Neural progenitor cell (in vitro differentiated cells): ENCODE measurements around the gene GORAB. TPM values are rescaled to one million over a fixed set of nuclear protein-coding genes. Genes with fewer than 3 reads are reported as not detected.

Experiments
- DNase-seq: peaks from one replicate; pipeline ENCODE4 v3.0.0-alpha.2; 2016; ENCODE audit warnings: low spot score
- H2AFZ ChIP-seq: fragments of 200-600 bp; sonication (generic); replicated peaks from 2 replicates; pipeline ENCODE4 v1.6.1; 2016; ENCODE audit warnings: antibody characterized with exemption
- H3F3A ChIP-seq: fragments of 200-600 bp; sonication (generic); 2 replicates; pipeline ENCODE4 v1.6.1; 2016; ENCODE audit warnings: antibody characterized with exemption, low read depth
- H3K27ac ChIP-seq: fragments of 200-600 bp; sonication (generic); 2 replicates; pipeline ENCODE4 v1.5.1; 2016; ENCODE audit warnings: mild to moderate bottlenecking
- H3K27me3 ChIP-seq: fragments of 200-600 bp; sonication (generic); 2 replicates; pipeline ENCODE4 v1.6.1; 2016; ENCODE audit warnings: mild to moderate bottlenecking, moderate library complexity
- H3K36me3 ChIP-seq: fragments of 200-600 bp; sonication (generic); 2 replicates; pipeline ENCODE4 v1.5.1; 2016
- H3K4me1 ChIP-seq: fragments of 200-600 bp; sonication (generic); 2 replicates; pipeline ENCODE4 v1.6.1; 2016; ENCODE audit warnings: mixed run types
- H3K4me2 ChIP-seq: fragments of 200-600 bp; sonication (generic); 2 replicates; pipeline ENCODE4 v1.6.1; 2016
- H3K4me3 ChIP-seq: fragments of 200-600 bp; sonication (generic); 2 replicates; pipeline ENCODE4 v1.5.1; 2016
- H3K79me2 ChIP-seq: fragments of 200-600 bp; sonication (generic); 2 replicates; pipeline ENCODE4 v1.6.1; 2016; ENCODE audit warnings: low read depth
- H3K9ac ChIP-seq: fragments of 200-600 bp; sonication (generic); 2 replicates; pipeline ENCODE4 v1.6.1; 2016
- H3K9me3 ChIP-seq: fragments of 200-600 bp; sonication (generic); 2 replicates; pipeline ENCODE4 v1.5.1; 2016; ENCODE audit warnings: low read depth
- H4K20me1 ChIP-seq: fragments of 200-600 bp; sonication (generic); 2 replicates; pipeline ENCODE4 v1.6.1; 2016; ENCODE audit warnings: low read depth
- H3K27ac Mint-ChIP-seq: 3 replicates; pipeline ENCODE4 v1.8.0; 2021; ENCODE audit warnings: mixed read lengths
- H3K27me3 Mint-ChIP-seq: 2 replicates; pipeline ENCODE4 v1.8.0; 2022; ENCODE audit warnings: low read depth, mild to moderate bottlenecking, inconsistent platforms, moderate library complexity, mixed read lengths; ENCODE audit not compliant: insufficient read depth
- H3K36me3 Mint-ChIP-seq: 3 replicates; pipeline ENCODE4 v1.8.0; 2021; ENCODE audit warnings: mixed read lengths
- H3K4me1 Mint-ChIP-seq: 3 replicates; pipeline ENCODE4 v1.8.0; 2021; ENCODE audit warnings: mixed read lengths
- H3K4me3 Mint-ChIP-seq: 3 replicates; pipeline ENCODE4 v1.8.0; 2021; ENCODE audit warnings: mild to moderate bottlenecking, moderate library complexity, mixed read lengths
- H3K9me3 Mint-ChIP-seq: 3 replicates; pipeline ENCODE4 v1.8.0; 2020; ENCODE audit warnings: mixed read lengths
- EZH2 ChIP-seq: fragments of 200-600 bp; sonication (generic); IDR thresholded peaks from 2 replicates; pipeline ENCODE4 v1.6.1; 2017; ENCODE audit warnings: antibody characterized with exemption, mild to moderate bottlenecking, moderate library complexity
- EZH2phosphoT487 ChIP-seq: fragments of 200-600 bp; sonication (generic); IDR thresholded peaks from 2 replicates; pipeline ENCODE4 v1.6.1; 2017; ENCODE audit warnings: antibody characterized with exemption
- total RNA-seq: library from RNA; depleted of rRNA; stranded (reverse); fragments of >200 nt; gene quantifications from 2 replicates; pipeline ENCODE4 v1.2.3, GENCODE V29; 2015; ENCODE audit warnings: low replicate concordance
- TF ChIP-seq, protein P1 (sequence below): fragments of 200-600 bp; sonication (generic); IDR thresholded peaks from 2 replicates; pipeline ENCODE4 v1.5.1; 2017; ENCODE audit warnings: antibody characterized with exemption, mild to moderate bottlenecking

The GORAB gene
- total RNA-seq, 1 donor from 2014 or later = 23.8 TPM

DNA sequence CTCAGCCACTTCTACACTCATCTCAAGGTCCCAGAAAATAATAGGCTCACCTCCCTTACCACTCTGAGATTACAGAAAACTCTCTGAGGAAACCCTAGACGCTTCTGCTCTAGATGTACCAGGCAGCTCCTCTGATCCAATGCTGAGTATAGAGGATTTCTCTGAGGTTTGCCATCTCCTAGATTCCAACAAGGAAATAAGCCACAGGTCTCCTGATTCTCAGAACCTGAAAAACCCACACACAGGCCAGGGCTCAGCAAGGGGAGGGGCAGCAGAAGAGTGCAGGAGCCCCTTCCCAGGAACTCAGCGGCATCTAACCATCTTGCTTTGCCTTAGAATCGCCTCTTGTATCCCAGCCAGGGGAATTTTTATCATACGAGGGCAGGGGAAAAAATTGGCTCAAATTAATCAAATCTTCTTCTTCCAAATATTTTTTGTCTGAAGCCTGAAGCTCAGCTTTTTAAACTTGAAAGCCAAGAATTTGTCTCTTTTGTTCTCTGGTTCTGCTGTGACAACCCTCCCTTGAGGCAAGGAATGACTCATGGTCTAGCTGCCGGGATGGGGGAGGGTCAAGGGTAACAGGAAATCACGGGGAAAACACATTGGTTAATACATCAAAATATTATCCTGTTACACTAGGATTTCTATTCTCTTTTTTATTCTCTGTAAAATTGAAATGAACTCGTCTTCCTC is 30.8 kb downstream of the GORAB start:
- H3K9me3 ChIP-seq = no peaks in the 10 kb centered on the region
- Mint-ChIP-seq H3K36me3 (no peaks in the 10 kb centered on the region), H3K27ac (peak overlapping the region; percentile 95), H3K4me3 (no peak overlapping the region), H3K4me1 (peaks cover 31% of the 10 kb centered on the region), H3K9me3 (peaks cover 12% of the 10 kb centered on the region), H3K27me3 (no peaks in the 10 kb centered on the region)
- no peaks in the 10 kb centered on the region for H3K36me3 ChIP-seq
- no peaks in the 10 kb centered on the region for H3K4me1 ChIP-seq
- H3K27ac ChIP-seq = no peak overlapping the region
- H4K20me1 ChIP-seq = no peaks in the 10 kb centered on the region
- H2AFZ ChIP-seq = no peak overlapping the region
- TF ChIP-seq EZH2phosphoT487 = no peak
- DNase-seq = no peak
- H3F3A ChIP-seq = no peaks in the 10 kb centered on the region
- H3K4me3 ChIP-seq = no peak overlapping the region
- no peaks in the 10 kb centered on the region for H3K79me2 ChIP-seq
- no peak overlapping the region for H3K9ac ChIP-seq
- no peaks in the 10 kb centered on the region for H3K27me3 ChIP-seq
- H3K4me2 ChIP-seq = no peak overlapping the region

DNA sequence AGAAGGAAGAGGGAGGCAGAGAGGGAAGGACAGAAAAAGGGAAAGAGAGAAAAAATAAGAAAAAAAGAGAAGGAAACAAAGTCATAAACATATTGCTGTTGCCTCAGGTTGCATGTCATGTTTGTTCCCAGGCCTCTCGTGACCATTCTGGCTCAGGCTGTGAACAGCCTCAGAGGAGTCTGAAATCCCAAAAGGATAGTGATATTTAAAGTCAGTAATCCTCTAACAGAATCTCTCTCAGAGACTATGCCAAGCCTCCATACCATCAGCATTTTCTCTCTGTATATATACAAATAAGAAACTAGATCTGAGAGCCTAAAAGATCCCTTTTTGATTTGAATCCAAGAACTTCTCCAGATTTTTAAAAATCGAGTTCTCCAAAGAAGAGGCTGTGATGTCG is 35.2 kb downstream of the GORAB start:
- H3K9me3 Mint-ChIP-seq = peaks cover 12% of the 10 kb centered on the region
- no peaks in the 10 kb centered on the region for H3F3A ChIP-seq
- no peak overlapping the region for H3K4me3 Mint-ChIP-seq
- H3K27ac ChIP-seq = no peak overlapping the region
- H3K79me2 ChIP-seq = no peaks in the 10 kb centered on the region
- H3K27me3 ChIP-seq = no peaks in the 10 kb centered on the region
- peaks cover 3% of the 10 kb centered on the region for H3K27me3 Mint-ChIP-seq
- H3K9ac ChIP-seq = no peak overlapping the region
- H2AFZ ChIP-seq = no peak overlapping the region
- H3K36me3 Mint-ChIP-seq = no peaks in the 10 kb centered on the region
- no peak overlapping the region for H3K27ac Mint-ChIP-seq
- no peak for DNase-seq
- TF ChIP-seq, protein P1, sequence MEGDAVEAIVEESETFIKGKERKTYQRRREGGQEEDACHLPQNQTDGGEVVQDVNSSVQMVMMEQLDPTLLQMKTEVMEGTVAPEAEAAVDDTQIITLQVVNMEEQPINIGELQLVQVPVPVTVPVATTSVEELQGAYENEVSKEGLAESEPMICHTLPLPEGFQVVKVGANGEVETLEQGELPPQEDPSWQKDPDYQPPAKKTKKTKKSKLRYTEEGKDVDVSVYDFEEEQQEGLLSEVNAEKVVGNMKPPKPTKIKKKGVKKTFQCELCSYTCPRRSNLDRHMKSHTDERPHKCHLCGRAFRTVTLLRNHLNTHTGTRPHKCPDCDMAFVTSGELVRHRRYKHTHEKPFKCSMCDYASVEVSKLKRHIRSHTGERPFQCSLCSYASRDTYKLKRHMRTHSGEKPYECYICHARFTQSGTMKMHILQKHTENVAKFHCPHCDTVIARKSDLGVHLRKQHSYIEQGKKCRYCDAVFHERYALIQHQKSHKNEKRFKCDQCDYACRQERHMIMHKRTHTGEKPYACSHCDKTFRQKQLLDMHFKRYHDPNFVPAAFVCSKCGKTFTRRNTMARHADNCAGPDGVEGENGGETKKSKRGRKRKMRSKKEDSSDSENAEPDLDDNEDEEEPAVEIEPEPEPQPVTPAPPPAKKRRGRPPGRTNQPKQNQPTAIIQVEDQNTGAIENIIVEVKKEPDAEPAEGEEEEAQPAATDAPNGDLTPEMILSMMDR = no peak
- TF ChIP-seq EZH2 (no peak), EZH2phosphoT487 (no peak)
- H3K9me3 ChIP-seq = no peaks in the 10 kb centered on the region
- H3K4me1 ChIP-seq = no peaks in the 10 kb centered on the region
- H3K4me2 ChIP-seq = no peak overlapping the region
- H4K20me1 ChIP-seq = no peaks in the 10 kb centered on the region
- H3K4me3 ChIP-seq = no peak overlapping the region
- H3K36me3 ChIP-seq = no peaks in the 10 kb centered on the region
- peaks cover 25% of the 10 kb centered on the region for H3K4me1 Mint-ChIP-seq

DNA sequence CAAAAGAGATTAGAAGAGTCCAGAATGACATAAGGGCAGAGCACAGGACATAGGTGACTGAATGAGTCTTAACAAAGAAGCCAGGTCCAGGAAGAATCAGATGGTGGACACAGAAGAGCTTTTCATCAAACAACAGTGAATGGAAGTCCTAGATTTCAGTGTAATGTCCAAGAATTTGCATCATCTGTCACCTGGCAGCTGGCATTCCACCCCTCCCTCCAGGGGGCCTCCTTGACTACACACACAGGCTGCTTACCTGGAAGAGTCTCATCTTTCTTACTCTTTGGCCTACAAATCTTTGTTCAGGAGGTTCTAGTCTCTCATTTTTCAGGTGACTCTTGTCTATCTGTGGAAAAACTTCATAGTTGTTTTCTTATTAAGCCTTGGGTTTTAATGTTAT is 36.2 kb downstream of the GORAB start:
- no peak overlapping the region for H3K27ac ChIP-seq
- no peak for DNase-seq
- H3K27me3 Mint-ChIP-seq = peaks cover 3% of the 10 kb centered on the region

DNA sequence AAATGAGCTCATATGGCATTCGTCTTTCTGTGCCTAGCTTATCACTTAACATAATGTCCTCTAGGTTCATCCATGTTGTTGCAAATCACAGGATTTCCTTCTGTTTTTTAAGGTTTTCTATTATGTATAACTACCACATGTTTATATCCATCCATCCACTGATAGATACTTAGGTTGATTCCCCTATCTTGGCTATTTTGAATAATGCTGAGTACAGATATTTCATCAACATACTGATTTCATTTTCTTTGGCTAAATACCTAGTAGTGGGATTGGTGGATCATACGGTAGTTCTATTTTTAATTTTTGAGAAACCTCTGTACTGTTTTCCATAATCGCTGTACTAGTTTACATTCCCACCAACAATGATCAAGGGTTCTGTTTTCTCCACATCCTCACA is 45.0 kb downstream of the GORAB start:
- H3F3A ChIP-seq = peaks cover 11% of the 10 kb centered on the region
- TF ChIP-seq EZH2 = no peak
- TF ChIP-seq, protein P1 = no peak
- H2AFZ ChIP-seq = no peak overlapping the region
- H3K4me1 ChIP-seq = peaks cover 15% of the 10 kb centered on the region
- no peak overlapping the region for H3K4me3 ChIP-seq
- Mint-ChIP-seq H3K36me3 (no peaks in the 10 kb centered on the region), H3K27me3 (no peaks in the 10 kb centered on the region), H3K27ac (no peak overlapping the region), H3K4me1 (peaks cover 3% of the 10 kb centered on the region), H3K9me3 (peaks cover 12% of the 10 kb centered on the region), H3K4me3 (no peak overlapping the region)
- H3K27ac ChIP-seq = no peak overlapping the region
- no peak for DNase-seq
- no peaks in the 10 kb centered on the region for H3K27me3 ChIP-seq
- H3K4me2 ChIP-seq = no peak overlapping the region
- H3K9ac ChIP-seq = no peak overlapping the region
- H3K36me3 ChIP-seq = no peaks in the 10 kb centered on the region
- H3K9me3 ChIP-seq = no peaks in the 10 kb centered on the region
- H3K79me2 ChIP-seq = no peaks in the 10 kb centered on the region
- no peaks in the 10 kb centered on the region for H4K20me1 ChIP-seq

More for the DNA sequence above, 36.2 kb downstream of the GORAB start:
- Histone ChIP-seq H3K36me3 (no peaks in the 10 kb centered on the region), H3K9ac (no peak overlapping the region), H4K20me1 (no peaks in the 10 kb centered on the region), H3K4me3 (no peak overlapping the region), H3K27me3 (no peaks in the 10 kb centered on the region), H2AFZ (no peak overlapping the region), H3K4me1 (no peaks in the 10 kb centered on the region), H3K4me2 (no peak overlapping the region), H3K79me2 (no peaks in the 10 kb centered on the region), H3F3A (no peaks in the 10 kb centered on the region), H3K9me3 (no peaks in the 10 kb centered on the region)
- no peak overlapping the region for H3K4me3 Mint-ChIP-seq
- H3K36me3 Mint-ChIP-seq = no peaks in the 10 kb centered on the region
- H3K27ac Mint-ChIP-seq = no peak overlapping the region
- peaks cover 16% of the 10 kb centered on the region for H3K4me1 Mint-ChIP-seq
- peaks cover 19% of the 10 kb centered on the region for H3K9me3 Mint-ChIP-seq
- TF ChIP-seq EZH2phosphoT487 (no peak), EZH2 (no peak)
